Germinal center (tissue), 1 donor: ENCODE measurements around the gene EXOC4.

ENCODE experiments used
- DNase-seq: peaks from one replicate; pipeline ENCODE4 v3.0.0; 2012; ENCODE audit warnings: mixed read lengths, low spot score

The EXOC4 gene

DNA sequence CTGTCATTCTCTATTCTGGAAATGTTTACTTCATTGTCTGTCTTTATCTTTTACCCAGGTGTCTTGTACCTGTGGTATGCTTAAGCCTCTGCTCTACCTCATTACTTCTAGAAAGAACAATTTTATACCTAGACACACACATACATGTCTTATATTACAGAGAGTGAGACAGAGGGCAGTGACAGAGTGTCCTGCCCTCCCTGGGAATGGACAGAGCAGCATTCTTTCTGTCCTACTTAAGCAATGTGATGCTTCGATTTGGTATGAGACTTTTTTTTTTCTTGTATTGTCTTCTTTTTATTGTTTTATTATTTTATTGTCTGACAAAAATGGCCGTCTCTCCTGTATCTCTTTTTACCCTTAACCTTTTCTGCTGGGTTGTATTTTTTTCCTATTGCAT is 286.1 kb downstream of the EXOC4 start:
- no peak for DNase-seq

DNA sequence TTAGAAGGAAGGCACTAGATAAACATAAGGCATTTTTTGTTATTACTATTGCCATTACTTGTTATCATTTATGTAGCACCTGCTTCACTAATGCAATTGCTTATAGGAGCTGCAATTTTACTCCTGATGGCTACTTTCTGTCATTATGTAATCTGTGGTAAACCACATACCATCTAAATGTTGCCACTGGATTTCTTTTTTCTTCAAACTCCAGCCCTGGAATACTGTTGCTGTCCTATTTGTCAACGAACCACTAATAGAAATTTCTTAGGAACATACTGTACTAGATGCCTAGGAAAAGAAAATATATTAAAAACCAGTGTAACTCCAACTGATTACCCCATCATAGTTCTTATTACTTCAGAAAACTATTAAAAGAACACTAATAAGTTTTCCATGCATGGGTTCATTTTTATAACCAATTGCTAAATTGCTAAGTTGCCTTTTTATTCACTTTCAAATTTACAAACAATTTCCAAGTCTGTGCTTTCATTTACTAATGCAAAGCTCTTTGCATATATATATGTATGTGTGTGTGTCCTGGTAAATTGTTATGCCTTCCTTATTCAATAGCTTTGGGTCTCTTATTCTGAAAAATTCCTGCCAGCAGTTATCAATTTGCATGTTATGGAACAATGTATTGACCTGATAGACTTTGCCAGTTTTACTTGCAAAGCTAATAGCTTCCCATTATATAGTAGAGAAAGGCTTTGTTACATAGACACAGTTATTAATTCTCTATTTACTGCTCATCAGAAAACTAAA is 287.4 kb downstream of the EXOC4 start:
- DNase-seq = no peak

DNA sequence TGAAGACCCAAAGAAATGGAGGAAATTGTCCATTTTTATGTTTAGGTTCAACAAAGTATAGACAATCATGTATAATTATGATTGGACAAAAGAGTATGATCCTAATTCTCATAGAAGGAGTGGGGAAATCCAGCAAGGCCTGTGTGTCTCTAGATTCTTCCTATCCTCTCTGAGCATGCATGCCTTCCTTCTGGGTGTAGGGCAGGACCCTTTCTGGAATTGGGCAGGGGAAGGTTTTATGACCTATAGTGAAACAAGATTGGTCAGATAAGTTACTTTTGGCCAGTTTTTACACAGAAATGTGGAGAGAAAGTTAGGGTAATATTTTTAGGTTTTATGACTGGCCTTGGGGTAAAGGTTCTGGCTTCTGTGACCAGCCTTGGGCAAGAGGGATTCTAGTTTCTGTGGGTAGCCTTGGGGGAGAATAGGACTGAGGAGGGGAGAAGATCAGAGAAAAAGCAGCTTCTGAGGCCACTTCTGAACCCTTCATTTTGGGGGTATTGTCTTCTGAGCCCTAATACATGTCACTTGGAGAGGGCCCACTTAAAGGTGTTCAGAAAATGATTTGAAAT is 289.4 kb downstream of the EXOC4 start:
- DNase-seq = no peak

DNA sequence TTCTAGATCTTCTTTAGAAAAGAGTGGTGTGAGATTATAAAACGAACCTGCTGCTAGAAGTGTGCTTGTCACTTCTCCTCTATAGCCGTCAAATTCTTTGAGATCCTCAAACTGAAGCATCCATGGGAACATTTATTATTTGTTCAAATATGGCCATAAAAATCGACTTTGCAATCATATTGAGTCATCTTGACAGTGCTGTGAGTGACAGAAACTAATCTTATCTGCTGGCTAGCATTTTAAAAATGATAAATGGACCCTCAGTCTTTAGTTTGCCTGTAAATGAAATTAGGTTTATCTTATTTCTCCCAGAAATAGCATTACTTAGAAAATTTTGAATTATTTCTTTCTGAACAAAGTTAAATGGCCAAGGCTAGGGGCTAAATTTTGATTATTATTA is 290.8 kb downstream of the EXOC4 start:
- DNase-seq = no peak

DNA sequence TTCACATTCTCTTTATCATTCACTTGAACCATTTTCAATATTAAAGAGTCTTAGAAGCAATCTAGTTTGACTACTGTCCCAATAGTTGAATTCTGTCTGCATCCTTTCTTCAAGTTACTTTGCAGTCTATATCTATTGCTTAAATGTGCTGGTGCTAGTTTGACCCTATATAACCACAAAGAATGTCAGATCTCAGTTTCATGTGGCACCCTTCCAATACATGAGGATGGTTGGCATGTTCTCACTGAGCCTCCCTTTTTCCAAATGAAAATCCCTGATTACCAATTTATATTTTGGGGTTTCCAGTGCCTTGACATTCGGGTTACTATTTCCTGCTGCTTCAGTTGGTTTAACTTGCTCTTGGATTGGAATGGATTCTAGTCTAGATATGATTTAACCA is 292.7 kb downstream of the EXOC4 start:
- DNase-seq = no peak

DNA sequence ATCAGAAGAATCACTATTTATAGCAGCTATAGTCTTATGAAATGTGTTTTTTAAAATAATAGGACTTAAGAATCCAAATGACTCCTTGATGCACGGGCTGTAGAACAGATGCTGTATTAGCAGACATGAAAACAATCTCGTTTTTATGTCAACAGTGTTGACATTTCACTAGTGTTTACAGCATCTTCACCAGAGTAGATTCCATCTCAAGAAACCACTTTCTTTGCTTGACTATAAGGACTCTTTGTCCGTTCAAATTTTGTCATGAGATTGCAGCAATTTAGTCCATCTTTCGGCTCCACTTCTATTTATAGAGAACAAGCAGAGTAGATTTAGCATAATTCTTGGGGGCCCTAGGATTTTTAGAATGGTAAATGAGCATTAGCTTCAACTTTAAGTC is 295.1 kb downstream of the EXOC4 start:
- no peak for DNase-seq

DNA sequence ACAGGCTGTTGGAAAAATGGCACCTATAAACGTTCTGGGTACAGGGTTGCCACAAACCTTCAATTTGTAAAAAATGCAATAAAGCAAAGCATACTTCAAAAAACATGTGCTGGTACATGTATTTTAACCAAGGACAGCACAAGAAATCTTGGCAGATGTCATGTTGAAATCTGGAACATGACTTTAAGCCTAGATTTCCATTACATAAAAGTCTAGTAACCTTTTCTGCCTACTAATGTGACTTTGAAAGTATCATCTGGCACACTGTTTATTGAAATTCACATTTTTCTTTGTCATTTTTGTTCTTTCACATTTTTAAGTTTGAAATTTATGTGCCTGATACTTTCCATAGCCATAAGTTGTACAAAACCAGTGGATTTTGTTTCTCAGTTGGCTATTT is 296.8 kb downstream of the EXOC4 start:
- DNase-seq = no peak

DNA sequence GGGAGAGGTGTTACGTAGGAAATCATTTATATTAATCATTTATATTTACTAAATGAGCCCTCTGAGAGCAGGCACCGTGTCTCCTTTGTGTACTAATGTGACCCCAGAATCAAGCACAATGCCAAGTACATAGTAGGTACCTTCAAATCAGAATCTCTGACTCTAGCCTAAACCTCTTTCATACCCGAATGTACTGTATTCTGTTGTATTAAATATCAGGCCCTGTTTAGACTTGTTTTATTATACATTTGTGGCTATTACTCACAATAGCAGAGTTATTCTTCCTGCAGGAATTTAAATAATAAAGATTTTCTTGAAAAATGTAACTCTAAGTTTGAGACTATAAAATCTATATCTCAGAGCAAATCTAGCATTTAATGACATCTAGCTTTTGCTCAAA is 297.3 kb downstream of the EXOC4 start:
- DNase-seq = no peak

DNA sequence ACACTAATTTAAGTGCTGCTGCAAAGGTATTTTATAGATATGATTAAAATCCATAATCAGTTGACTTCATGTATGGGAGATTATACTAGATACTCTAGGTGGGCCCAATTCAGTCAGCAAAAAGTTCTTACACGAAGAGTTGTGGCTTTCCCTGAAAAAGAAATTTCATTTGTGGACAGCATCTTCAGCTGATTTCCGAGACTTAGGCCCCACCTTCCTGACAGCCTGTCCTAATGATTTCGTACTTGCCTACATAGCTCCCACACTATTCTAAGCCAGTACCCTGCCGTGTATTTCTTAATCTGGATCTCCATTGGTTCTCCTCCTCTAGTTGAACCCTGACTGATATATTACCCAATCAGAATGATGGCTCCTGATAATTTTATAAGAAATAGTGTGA is 297.9 kb downstream of the EXOC4 start:
- no peak for DNase-seq

DNA sequence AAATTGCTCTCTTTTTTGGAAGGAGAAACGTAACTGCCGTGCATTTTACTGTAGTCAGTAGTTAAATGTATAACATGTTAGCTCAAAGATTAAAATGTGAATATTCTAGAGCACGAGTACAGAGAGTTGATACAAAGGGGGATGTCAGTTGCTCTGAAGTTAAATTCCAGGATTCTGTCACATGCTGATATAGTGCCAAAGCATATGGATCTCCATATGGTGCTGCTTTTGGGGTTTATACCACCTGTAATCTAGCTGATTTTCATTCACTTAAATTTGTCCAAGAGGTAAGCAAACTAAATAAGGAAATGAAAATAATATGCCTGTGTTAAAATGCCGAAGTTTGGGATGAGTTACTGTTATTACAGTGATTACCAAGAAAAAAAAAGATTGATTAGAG is 298.6 kb downstream of the EXOC4 start:
- no peak for DNase-seq

DNA sequence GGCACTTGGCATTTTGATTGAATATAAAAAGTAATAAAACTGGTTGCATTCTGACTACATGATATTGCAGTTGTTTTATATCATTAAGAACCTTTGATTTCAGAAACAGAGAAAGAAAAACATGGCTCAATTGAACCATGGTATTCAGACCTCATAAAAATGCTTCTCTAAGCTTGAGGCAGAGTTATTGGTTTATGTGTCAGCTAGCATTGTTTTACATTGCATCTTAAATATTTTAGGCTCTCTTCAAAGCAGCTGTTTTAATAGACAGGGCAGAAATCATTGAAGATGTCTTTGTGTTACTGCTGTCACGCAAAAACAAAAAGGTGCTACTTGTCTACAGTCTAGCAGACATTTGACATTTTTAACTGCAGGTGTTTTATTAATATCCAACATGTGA is 299.2 kb downstream of the EXOC4 start:
- DNase-seq = no peak

DNA sequence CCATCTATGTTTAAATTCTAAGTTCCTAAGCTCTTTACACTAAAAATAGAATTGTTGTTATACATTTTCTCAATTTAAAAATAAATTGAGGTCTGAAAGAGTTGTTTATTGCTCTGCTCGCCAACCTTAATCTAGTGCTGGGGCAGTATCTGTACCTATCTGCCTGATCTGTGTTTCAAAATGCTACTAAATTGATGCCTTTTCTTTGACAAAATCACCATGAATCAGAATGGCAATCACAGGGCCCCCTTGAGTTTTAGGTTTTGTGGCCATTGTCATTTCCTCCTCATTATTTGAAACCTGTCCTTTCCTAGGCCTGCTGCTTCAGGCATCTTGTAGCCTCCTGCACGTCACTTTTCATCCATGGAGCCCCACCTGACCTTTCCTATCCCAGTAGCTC is 301.5 kb downstream of the EXOC4 start:
- DNase-seq = no peak

DNA sequence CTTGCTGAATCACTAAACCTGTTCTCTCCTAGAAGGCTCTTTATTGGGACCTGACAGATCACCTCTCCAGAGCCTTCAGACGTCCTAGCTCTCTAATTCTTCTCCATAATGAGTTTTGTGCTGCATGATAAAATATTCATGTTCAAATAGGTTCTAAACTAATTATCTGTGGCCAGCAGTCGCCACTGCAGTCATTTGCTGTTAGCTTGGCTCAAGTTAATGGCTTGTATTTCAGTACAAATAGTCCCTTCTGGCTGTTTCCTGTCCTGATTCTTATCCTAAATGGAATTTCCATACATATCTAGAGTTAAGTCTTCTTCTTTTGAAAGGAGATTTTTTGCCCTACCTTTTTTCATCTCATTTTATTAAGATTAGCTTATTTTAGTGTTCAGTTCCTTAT is 303.2 kb downstream of the EXOC4 start:
- DNase-seq = no peak

DNA sequence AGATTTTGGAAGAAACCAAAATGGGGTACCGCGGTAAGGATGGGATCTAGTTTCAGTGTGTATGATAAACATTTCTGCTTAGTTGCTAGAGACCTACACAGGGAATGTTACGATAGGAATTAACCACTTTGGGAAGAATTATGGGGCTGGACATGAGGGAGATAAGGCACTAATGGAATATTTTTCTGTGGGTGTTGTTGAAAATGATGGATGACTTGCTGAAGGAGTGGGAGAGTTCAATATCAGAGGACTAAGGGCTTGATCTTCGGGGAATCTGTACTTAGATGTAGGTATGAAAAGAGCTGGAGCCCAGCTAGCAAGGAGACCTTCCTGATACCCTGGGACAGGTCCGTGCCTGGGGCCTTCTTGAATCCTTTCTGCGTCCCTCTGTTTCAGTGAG is 303.7 kb downstream of the EXOC4 start:
- DNase-seq = no peak

DNA sequence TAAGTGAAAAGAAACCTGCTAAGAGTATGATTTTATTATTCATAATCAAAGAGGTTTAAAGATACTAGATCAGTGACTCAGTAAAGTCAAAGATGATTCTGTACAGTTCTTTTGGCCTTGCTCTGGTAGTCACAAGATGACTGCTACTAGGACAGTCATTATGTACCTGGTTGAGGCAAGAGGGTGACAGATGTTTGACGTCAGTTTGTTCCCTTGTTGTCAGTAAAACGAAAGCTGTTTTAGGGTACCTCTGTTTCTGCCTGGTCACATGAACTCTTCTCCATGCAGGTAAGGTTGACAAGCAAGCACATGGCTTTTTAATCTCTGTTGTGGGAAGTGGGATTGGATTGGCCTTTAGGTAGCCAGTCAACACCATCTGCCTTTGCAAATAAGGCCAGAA is 308.0 kb downstream of the EXOC4 start:
- no peak for DNase-seq

DNA sequence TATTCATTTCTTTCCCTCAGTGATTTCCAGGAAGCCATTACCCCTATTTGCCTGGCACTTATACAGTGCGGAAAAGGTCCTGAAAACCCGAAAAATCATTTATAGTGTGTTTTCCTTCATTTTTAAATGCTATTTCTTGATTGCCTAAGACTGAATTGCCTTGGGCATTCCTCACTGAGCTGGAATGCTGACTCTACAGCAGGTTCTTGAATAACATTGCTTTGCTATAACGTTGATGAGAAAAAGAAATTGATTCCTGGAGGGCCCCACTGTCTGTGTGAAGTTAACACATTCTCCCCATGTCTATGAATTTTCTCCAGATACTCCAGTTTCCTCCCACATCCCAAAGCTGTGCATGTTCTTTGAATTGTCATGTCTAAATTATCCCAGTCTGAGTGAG is 308.5 kb downstream of the EXOC4 start:
- DNase-seq = no peak

DNA sequence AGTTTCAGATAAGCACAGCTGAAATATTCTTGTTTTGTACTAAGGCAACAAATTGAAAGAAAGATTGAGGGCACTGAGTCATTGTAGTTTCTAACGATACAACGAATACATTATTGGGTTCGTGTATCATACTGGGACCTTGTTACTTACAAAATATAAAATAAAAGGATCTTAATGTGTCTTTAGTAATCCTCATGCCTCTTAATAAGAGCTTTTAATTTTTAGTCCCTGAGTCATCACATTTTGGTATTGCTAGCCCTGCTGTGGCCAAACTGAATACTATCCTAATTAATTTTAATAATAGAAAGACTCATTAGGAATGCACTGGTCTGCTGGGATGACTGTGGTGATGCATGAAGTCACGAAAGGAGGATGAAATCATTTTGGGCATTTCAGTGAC is 309.7 kb downstream of the EXOC4 start:
- DNase-seq = no peak

DNA sequence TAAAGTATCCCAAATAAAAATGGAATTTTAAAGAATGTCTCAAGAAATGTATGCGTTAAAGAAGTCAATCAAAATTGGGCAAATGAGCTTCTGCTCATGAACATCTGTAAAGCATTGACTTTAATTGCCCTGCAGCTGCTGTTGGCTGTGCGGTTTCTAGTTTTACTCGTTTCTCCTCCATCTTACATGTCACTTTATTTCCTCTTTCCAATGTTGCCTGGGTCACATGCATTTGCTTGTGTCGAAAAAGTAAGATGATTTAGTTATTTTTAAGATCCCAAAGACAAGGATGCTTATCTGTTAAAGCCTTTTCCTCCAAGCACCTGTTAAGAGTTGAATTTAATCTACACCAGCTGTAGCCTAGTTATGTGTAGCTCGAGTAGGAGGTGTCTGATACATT is 310.4 kb downstream of the EXOC4 start:
- no peak for DNase-seq

DNA sequence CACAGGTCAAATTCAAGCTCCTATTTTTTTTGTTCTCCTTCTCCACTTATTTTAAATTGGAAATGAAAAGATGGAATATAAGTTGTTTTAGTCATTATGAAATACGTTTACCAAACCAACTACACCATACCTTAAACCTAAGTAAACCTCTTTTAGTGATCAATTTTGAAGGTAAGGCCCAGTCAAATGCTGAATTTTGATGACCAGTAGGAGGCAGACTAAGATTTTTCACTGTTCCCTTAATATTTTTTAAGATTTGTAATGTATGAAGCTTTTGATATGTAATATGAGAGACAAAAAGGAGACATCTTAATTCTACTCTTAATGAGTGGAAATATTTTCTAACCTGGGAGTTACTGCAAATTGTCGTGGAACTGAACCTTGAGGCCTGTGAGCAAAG is 311.6 kb downstream of the EXOC4 start:
- no peak for DNase-seq

DNA sequence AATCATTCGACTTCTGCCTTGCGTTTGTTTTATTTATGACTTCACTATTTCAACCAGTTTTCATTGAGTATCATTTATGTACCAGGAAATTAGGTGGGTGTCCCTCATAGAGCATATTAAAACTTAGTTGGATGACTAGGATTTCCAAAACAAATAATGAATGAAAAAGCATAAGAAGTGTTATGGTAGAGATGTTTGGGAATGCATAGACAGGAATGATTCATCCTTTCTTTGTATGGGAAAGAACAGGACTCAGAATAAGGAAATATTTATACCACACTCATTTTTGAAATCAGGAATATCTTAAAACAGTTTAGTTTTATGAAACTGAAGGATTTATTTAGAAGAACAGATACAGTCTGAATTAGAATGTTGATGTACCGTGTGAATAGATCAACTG is 315.7 kb downstream of the EXOC4 start:
- no peak for DNase-seq

DNA sequence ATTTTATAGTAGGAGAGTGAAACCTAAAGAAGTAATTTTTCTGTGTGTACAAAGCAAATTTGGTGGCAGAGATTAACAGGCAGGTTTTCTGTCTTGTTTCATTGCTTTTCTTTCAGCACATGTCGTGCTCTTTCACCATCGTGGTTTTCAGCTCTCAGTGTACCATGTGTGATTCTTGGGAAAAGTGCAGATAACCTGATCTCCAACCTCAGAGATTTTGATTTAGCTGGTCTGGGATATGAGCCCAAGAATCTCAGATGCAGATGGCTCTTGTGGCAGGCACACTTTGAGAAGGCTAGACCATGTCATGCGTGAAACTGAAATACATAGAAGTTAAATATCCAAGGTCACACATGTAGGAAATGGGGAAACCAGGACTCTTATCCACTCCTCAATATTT is 317.4 kb downstream of the EXOC4 start:
- no peak for DNase-seq

DNA sequence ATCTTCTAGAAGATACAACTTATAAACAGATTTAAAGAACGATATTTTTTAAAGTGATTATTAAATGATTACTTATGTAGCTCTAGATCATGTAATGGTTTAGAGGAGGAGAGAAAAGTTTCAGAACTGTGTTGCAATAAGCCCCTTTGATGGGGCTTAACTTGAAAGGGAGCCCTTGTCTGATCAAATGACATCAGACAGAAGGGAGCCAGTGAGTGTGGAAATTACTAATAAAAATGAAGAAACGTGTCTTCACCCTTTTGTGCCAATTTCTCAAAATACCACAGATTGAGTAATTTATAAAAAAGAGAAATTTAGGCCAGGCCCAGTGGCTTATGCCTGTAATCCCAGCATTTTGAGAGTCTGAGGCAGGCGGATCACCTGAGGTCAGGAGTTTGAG is 318.2 kb downstream of the EXOC4 start:
- DNase-seq = no peak

DNA sequence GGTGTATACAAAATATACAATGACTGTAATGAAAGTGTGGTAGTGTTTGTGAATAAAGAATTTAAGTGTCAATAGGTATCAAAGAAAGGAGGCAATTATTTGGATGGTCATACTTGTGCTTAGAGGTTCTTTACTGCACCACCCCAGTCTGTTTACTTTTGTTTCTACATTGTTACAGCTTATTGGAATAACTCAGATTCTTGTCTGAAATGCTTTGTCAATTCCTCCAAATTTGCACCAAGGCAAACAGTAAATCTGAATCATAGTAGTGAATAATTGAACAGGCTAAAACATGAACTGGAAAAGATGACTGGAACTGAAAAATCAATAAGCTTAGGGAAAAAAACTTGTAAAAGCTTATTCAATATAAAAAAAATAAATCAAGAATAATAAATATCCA is 319.2 kb downstream of the EXOC4 start:
- DNase-seq = no peak

DNA sequence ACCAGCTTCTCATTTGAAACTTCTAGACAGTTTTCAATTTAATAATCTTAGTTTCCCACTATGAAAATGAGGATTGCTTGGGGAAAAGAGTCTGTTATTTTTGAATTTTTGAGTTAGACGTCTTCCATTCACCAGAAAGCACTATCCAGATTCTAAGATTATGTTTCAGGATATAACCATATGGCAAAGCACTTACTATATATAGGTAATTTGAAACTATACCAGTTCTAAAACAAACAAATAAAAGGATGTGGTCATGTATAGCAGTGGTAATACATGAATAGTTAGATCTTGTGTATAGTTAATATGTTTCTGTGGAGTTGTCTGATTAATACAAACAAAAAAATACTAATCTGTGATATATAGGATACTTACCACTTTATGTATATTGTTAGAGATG is 320.0 kb downstream of the EXOC4 start:
- DNase-seq = no peak
